Sciatic nerve (tissue), 2 donors: ENCODE measurements around the gene RAP2A. TPM values are rescaled to one million over a fixed set of nuclear protein-coding genes. Genes with fewer than 3 reads are reported as not detected.

Experiments
- ATAC-seq: fragments of 200-7000 bp; cut with Tn5 transposase; one replicate; pipeline ENCODE4 v1.9.1; 2020; ENCODE audit warnings: mild to moderate bottlenecking, moderate library complexity
- DNase-seq: peaks from one replicate; pipeline ENCODE4 v3.0.0-alpha.2; 2020; ENCODE audit warnings: low spot score
- intact Hi-C: fragments of 100-400 bp; cut with DNase I; formaldehyde crosslinking; loops from one replicate; pipeline ENCODE4 v1.14.2; 2022
- total RNA-seq: library from RNA; stranded (reverse); fragmentation: NEBNext Ultra II Directional; extraction: Animal tissue kit (Norgen Biotek cat#: 25700); gene quantifications from one replicate; pipeline ENCODE4 v1.2.1, GENCODE V29; 2021
- donor health status: DM: no; HTN: no; CAD: no.
- donor health status: DM: no; HTN: no; CAD: no.

RAP2A gene
- total RNA-seq, 1 donor from 2014 or later, result 75.5 TPM

DNA sequence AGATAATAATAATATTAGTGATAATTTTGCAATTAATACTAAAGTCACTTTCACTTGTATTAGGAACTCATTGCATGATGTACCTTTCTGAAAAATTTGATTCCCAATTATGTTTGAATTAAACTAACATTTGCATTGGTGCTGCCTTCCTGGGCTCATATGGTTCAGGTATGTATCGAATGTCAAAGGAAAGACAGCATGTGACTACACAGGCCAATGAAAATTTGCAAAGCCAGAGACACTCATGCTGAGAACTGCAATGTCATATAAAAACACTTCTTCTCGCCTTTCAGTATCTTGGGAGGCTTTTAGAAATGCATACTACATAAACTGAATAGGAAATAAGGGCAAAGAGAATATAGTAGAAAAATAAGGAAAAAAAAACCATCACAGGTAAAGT, 44.3 kb downstream of the RAP2A start:
- DNase-seq (no peak), ATAC-seq (no peak)
- intact Hi-C loops, result no loop called here

DNA sequence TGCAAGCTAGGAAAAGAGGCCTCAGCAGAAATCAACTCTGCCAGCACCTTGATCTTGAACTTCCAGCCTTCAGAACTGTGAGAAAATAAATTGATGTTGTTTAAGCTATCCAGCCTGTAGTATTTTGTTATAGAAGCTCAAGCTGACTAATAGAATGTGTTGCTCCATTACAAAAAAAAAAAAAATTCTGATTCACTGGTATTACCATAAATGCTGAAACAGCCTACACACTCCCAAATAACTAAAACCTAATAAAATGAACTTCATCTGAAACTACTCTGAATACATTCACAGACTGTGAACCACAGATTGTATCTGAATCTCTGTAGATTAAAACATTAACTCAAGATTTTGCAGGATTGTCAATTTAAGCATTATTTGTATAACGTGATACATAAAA, 49.5 kb downstream of the RAP2A start:
- ATAC-seq (no peak), DNase-seq (no peak)
- intact Hi-C loops, result no loop called here

DNA sequence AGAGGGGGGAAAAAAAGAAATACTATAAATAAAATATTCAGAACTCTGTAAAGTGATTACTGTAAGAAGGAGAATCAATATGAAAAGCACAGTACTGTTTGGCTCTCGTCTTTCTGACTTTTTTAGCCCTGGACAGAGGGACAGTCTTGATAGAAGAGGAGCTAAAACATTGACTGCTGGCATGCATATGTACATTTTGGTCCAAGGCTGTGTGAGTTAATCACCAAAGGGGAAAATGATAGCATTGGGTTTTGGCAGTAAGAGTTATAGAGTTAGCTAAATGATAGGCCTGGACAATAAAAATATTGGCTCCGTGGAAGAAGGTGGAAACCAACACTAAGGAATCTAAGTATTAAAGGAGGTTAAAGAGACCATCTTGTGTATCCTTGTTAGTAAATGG, 50.3 kb downstream of the RAP2A start:
- no peak for ATAC-seq
- intact Hi-C loops, result no loop called here
- no peak for DNase-seq

DNA sequence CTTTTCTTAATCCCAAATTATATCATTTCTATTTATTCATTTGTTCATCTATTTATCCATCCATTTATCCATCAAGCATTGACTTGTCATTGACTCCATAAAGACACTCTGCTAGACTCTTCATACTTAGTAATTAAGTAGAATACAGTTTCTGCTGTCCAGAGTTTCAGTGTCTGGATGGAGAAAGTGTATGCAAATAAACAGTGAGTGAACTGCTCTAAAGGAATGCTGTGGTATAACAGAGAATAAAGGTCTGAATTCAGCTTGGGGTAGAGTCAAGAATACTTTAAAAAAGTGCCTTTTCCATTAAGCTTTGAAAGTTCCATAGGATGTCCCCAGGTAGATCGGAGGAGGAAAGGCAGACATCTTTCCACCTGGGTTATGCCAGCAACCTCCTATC, 51.4 kb downstream of the RAP2A start:
- ATAC-seq (no peak), DNase-seq (no peak)
- intact Hi-C loops, result no loop called here

DNA sequence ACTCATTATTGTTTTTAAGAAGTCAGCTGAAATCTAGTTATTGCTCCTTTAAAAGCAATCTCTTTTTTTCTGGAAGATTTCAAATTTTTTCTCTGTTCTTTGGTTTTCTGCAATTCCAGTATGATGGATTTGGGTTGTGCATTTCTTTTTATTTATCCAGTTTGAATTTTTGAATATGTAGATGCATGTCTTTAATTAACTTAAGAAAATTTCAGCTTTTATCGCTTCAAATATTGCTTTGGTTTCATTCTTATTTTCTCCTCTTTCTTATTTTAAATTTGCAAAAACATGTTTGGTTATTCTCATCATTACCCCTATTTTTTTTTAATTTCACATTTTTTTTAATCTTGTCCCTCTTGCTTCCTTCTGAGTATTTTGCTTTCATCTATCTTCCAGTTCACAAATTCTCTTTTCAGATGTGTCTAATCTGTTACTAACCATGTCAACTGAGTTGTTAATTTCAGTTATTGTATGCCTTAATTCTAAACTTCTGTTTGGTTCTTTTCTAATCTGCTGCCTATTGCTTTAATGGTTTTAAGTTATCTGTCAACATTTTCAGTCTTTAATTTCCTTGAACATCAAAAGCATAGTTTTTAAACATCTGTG, 56.8 kb downstream of the RAP2A start:
- intact Hi-C loops, result no loop called here
- ATAC-seq (no peak), DNase-seq (no peak)

DNA sequence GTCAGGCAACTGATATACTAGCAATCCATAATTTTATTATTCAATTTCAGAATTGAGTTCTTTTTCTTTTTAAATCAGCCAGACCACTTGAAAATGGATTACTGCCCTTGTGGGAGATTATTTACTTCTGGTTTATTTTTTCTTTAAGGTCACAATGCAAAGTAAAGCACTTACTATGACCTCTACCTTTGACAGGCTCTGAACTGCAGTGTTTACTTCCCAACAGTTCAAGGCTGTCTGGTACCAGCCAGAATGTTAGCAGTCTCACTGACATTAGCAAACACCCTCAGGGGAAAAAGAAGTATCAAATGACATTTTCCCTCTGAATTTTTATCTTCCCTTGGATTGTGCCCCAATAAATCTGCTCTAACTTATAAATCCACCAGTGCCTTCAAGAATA, 57.5 kb downstream of the RAP2A start:
- ATAC-seq (no peak), DNase-seq (no peak)
- intact Hi-C loops, result no loop called here

DNA sequence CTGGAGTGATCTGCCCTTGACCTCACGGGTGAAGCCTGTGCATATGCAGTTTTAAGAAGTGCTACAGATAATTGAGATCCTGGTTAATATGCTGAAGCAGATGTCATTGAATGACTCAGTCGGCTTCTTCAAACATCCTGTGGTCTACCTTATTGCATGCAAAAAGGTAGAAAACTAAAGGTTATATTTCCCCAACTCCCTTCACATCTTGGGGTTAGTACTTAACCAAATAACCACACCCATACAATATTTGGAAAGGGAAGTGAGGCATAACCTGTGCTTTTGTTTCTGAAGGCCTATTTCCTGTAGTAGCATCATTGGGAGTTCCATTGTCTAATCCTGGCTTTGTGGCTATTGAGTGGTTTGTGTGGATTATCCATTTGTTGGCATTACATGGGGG, 58.3 kb downstream of the RAP2A start:
- ATAC-seq (no peak), DNase-seq (no peak)
- intact Hi-C loops, result no loop called here

DNA sequence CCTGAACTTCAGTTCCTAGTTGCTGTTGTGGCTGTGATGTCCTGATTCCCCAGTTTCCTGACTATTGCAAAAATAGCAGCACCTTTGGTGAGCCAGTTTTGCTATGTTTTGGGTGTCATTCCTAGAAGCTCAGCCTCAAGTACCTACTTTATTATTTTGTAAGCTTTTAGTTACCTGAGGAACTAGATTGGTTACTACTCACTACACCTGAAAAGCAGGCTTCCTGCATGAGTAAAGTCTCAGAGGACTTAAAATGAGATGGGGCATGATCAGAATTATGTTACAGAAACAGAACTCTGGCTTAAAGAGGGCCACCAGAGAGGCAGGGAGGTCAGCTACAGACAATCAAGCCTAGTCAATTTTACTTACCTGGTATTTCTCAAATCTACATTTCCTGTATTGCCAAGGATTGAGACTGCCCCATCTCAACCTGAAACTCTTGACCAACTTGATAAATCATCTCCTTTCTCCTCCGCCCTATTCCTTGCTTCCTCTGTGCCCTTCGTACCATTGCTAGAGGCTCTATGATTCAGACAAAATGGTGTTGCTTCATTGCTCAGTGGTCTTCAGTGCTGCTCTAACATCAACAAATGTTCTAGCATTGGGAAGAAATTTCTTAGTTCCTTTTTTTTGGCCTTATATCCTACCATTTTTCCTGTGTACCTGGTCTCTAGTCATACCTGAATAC, 58.9 kb downstream of the RAP2A start:
- DNase-seq (no peak), ATAC-seq (no peak)
- intact Hi-C loops, result no loop called here

DNA sequence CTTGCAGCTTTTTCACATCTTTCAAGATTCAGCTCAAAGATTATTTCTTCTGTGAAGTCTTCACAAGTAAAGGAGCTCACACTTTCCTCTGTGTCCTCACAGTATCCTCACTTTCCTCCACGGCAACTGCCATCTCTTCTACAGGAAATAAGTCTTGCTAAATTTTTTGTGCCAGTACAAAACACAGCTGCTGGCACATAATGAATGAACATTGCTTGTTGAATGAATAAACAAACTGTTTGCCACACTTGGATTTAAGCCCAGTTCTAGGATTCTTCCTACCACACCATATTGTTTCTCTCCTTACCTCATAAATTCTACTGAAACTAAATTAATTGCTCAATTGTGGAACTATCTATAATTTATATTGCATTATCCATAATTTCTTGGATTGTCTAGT, 59.5 kb downstream of the RAP2A start:
- no peak for ATAC-seq

DNA sequence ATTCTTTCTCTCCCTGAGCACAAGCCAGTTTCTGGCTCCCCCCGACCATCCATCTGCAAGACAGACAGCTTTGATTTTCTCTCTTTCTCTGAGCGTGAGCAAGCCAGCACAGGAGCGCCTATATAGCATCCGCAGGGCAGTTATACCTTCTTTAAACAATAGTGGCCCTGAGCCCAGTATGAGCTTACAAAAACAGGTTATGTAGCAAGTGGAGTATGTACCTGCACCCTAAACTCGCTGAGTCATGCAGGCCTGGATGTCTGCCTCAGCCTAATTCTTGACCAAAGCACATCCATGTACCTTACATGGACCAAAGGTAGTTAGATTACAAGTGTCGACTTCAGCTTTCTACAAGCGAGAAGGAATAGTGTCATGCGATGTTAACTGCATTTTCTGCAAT, 61.7 kb downstream of the RAP2A start:
- ATAC-seq (no peak), DNase-seq (no peak)
- intact Hi-C loops, result no loop called here

More for the DNA sequence above, 59.5 kb downstream of the RAP2A start:
- intact Hi-C loops, result no loop called here
- no peak for DNase-seq

DNA sequence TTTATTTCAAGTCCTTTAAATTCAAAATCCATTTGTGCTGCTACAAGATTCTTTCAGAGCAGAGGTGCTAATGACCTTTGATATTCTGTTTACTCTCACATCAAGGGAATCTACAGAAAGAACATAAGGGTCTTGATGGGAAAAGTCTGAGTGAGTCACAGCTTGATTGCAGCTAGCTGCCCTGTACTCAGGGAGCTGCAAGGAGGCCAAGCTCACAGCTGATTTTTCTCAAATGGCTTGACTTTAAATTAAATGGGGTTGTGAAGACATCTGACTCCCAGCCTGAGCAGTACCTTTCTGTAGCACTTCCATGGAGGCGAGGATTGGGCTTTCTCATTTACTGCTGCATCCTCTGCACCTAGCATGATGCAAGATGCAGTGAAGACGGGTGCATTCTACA, 62.5 kb downstream of the RAP2A start:
- intact Hi-C loops, result no loop called here
- no peak for DNase-seq
- no peak for ATAC-seq

DNA sequence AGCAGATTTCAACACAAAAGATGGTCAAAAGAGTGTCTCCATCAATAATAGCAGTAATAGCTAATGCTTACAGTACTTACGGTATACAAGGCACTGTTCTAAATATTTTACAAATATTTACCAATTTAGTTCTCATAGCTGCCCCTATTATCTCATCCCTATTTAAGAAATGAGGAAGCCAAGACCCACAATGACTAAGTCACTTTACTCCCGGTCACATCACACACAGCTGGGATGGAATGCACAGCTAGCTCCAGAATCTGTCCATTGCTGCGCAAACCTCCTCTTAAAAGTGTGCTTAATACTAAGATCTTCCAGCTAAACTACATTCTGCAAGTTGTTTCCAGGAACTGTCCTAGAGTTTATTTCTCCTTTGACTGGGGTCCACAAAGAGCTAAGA, 63.4 kb downstream of the RAP2A start:
- ATAC-seq (no peak), DNase-seq (no peak)
- intact Hi-C loops, result no loop called here

DNA sequence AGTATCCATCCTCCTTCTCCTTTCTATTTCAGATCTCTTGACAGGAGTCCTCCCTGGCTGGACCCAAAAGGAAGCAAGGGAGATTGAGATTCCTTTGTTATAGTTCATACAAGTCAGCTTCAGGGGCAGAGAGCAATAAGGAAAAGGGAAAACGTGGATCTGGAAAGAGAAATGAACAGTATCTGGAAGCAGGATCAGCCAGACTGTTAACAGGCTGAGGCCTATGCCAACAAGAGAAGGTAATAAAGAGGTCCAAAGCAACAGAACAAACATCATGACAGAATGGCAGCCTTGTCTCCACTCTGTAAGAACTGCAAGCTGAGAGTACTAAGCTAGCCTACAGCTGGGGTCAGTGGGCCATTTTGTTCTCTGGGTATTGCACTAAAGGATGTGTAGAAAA, 64.5 kb downstream of the RAP2A start:
- DNase-seq (no peak), ATAC-seq (no peak)
- intact Hi-C loops, result no loop called here

DNA sequence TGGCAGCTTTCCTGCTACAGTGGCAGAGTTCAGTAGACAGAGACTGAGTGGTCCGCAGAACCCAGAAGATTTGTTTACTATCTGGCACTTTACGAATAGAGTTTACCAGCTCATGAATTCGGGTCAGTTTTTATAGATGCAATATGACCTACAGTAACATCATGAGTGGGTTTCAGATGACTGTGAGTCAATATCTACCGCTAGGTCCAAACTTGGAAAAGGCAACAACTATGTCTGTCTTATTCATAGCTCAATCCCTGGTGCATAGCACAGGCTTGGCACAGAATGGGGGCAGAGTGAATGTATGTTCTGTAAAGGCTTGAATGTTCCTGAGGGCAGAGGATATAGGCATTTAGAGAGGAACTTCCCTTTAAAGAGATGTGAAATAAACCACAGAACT, 65.2 kb downstream of the RAP2A start:
- intact Hi-C loops, result no loop called here
- DNase-seq (no peak), ATAC-seq (no peak)

DNA sequence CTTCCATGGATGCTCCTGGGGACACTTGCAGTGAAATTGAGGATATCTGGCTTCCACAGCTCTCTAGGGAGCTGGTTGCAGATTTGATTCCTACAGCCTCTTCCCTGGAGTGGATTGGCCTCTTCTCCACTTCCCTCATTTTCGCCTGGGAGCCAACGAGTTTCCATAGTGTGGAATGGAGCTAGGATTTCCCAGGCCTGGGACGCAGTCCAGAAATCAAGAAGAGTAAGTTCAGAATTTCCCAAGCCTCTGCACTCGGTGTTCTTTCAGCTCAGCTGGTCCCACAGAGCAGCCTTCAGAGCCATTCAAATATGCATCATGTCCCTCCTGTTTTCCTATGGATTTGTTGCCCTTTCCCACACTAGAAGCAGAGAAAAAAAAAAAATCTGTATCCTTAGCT, 68.2 kb downstream of the RAP2A start:
- ATAC-seq (peak; percentile 67), DNase-seq (no peak)
- intact Hi-C loops, result no loop called here

DNA sequence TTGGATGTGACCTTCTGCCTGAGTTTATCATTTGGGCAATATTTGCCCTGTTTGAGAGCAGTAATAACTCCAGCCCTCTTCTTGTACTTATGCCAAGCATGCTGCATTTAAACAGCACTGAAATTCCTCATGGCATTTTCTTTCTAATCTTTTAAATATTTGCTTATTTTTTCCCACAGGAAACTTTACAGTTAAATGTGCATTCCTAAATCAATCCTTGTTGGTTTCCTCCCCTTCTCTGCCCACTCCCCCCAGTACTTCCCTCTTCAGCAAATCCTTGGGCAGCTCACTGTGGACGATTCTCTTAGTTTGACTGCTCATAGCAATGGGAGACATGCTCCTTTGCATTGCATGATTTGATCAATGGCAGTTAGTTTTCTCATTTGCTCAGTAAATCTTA, 68.7 kb downstream of the RAP2A start:
- ATAC-seq (no peak), DNase-seq (no peak)
- intact Hi-C loops, result no loop called here

DNA sequence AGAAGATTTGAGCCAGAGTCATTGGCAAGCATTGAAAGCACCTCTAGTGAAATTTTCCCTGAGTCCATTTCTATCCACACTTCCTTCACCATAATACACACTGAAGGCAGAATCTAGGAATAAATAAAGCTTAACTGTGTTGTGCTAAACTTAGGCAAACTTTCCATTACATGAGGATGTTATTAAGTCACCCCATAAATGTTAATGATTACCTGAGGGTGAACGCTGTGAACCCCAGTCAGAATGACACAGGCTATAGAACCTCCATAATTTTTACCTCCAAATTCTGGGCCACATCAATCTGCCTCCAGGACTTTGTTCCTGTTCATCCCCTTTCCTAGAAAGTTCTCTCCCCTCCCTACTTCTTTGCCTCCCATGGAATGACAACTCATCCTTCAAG, 71.0 kb downstream of the RAP2A start:
- ATAC-seq (no peak), DNase-seq (no peak)
- intact Hi-C loops, result no loop called here

DNA sequence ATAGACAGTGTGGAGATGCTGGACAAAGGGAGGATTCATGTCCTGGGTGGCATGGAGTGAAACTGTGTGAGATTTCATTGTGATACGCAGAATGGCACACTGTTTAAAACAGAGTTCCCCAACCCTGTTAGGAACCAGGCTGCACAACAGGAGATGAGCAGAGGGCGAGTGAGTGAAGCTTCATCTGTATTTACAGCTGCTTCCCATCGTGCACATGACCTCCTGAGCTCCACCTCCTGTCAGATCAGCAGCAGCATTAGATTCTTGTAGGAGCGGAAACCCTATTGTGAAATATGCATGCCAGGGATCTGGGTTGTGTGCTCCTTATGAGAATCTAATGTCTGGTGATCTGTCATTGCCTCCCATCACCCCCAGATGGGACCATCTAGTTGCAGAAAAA, 72.5 kb downstream of the RAP2A start:
- DNase-seq, result no peak
- peak; percentile 76 for ATAC-seq
- intact Hi-C loops, result no loop called here

DNA sequence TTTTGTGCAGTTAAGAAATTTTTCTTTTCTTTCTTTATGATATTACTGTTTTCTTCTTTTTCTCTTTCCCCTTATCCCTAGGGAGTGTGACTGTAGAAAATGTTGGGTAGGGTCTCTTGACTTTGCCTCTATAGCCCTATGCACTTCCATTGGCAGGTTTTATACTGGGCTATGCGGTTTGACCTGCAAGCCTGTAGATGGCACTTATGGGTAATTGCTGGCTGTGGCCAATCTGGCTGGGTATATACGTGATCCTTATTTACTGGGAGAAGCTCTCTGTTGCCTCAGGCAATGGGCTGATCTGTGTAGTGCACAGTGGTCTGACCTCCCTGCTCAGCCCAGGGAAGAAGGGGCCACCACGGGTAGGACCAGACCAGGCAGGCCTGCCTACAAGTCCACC, 78.8 kb downstream of the RAP2A start:
- ATAC-seq (no peak), DNase-seq (no peak)
- intact Hi-C loops, result no loop called here

DNA sequence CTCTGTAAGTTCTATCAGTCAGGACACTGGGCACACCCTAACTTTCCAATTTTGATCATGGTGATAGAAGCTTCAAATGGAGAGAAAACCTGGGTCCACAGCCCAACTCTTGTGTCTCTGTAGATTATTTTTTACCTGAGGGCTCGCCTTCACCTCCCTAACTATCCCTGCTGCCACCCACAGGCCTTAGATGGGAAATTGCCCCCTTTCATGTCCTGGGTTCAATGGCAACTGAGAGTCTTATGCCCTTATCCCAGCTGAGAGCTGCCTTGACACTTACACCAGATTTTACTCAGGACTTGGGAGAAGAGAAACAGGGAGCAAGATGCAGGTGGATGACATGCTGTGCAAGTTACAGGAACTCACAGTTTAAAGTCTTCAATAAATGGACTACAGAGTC, 81.7 kb downstream of the RAP2A start:
- intact Hi-C loops, result loop anchor here (5.0 kb wide), 1 partner anchor 483 kb away; no protein-coding TSS in a partner anchor
- DNase-seq, result no peak

DNA sequence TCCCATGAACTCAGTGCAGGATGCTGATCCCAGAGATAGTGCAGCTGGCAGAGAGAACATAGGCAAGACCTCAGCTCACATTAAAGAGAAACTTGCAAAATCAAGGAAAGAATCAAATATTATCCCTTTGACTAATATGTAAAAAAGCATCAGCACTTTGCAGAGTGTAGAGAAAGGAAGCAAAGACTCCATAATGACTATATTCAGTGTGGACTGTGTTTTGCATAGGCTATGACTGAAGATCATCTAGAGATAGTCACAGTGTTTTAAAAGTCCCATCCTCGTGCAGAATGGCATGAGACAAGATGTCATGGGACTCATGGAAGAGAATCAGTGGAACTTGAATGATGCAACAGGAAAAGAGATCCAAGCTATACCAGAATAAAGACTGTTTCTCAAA, 84.0 kb downstream of the RAP2A start:
- intact Hi-C loops, result loop anchor here (5.0 kb wide), 1 partner anchor 486 kb away; no protein-coding TSS in a partner anchor
- DNase-seq, result no peak
- ATAC-seq, result no peak

More for the DNA sequence above, 81.7 kb downstream of the RAP2A start:
- no peak for ATAC-seq
